Prostate gland (tissue), 2 donors: ENCODE results near the gene ATP2C2.

Experiments
- CTCF ChIP-seq, 4 experiments: fragments of 200-600 bp in 2 of 4; fragments of 450-650 bp in 2 of 4; sonication (generic) in 2 of 4; IDR thresholded peaks; 1 replicate in 3 of 4; 2 replicates in 1 of 4; pipeline ENCODE4 v1.5.1; 2016 to 2019; ENCODE audit warnings: antibody characterized with exemption in 4 of 4, mild to moderate bottlenecking in 2 of 4, moderate library complexity in 2 of 4
- POLR2A ChIP-seq: fragments of 450-650 bp; IDR thresholded peaks from one replicate; pipeline ENCODE4 v1.6.1; 2016; ENCODE audit warnings: antibody characterized with exemption, mild to moderate bottlenecking
- POLR2AphosphoS5 ChIP-seq: sonication (generic); formaldehyde crosslinking; IDR thresholded peaks from one replicate; pipeline ENCODE4 v1.6.1; 2017; ENCODE audit warnings: antibody characterized with exemption

- TF ChIP-seq CTCF (IDR thresholded peaks at IDR 0.05), result no peak
- no peak for TF ChIP-seq POLR2AphosphoS5
- TF ChIP-seq POLR2A, result no peak
Observed at GRCh38 chr16:84366208-84366607, 2.1 kb upstream of the ATP2C2 start.
